BJ (cell line): ENCODE measurements around the gene TGOLN2. TPM values are rescaled to one million over a fixed set of nuclear protein-coding genes. Genes with fewer than 3 reads are reported as not detected.
A peak's percentile ranks its signal among the peaks of the same experiment; 100 is the strongest.

Experiments
- CTCF ChIA-PET: fragments of 350-600 bp; formaldehyde crosslinking; extraction: SDS; loops from one replicate; lab custom pipeline; 2021; ENCODE audit warnings: antibody characterized with exemption, inconsistent platforms; lab: Yijun Ruan, JAX
- POLR2A ChIA-PET: fragments of 300-600 bp; sonication (Branson Sonifier 250); formaldehyde crosslinking; extraction: SDS; loops from one replicate; lab custom pipeline; 2021; ENCODE audit warnings: antibody characterized with exemption; lab: Charles Lee
- DNase-seq: peaks from one replicate; pipeline ENCODE4 v3.0.0-alpha.2; 2011; ENCODE audit warnings: low read depth
- H3K27me3 ChIP-seq: 2 replicates; pipeline ENCODE4 v1.6.0; 2011; ENCODE audit warnings: low read length; ENCODE audit not compliant: control insufficient read depth, insufficient read depth
- H3K36me3 ChIP-seq: 2 replicates; pipeline ENCODE4 v1.5.1; 2011; ENCODE audit warnings: low read length; ENCODE audit not compliant: control insufficient read depth, insufficient read depth
- H3K4me3 ChIP-seq: 2 replicates; pipeline ENCODE4 v1.5.1; 2011; ENCODE audit warnings: low read depth, mild to moderate bottlenecking, control low read depth, low read length
- CTCF ChIP-seq: IDR thresholded peaks from 2 replicates; pipeline ENCODE4 v1.5.1; 2011; ENCODE audit warnings: low read depth, mild to moderate bottlenecking, control low read depth, inconsistent platforms, low read length, moderate library complexity; ENCODE audit not compliant: insufficient read depth
- polyA plus RNA-seq: library from polyadenylated mRNA; depleted of rRNA; stranded (reverse); fragments of >200 nt; gene quantifications from 2 replicates; pipeline ENCODE4 v1.2.3, GENCODE V29; 2011

TGOLN2 gene
- polyA plus RNA-seq, 1 experiment, result 132 TPM

- Histone ChIP-seq H3K4me3 (no peak overlapping the region), H3K27me3 (no peaks in the 10 kb centered on the region), H3K36me3 (no peaks in the 10 kb centered on the region)
- peak; percentile 67 for DNase-seq
- no peak for TF ChIP-seq CTCF
- POLR2A ChIA-PET, result no interaction called here
- CTCF ChIA-PET, result interaction anchor here (1.2 to 1.3 kb wide), 2 partner anchors 145 kb away, joined by 7 to 11 read pairs; partner anchors contain the start of gene TCF7L1
Measured at GRCh38 chr2:85278361-85278760, 49.4 kb downstream of the TGOLN2 start.

- H3K36me3 ChIP-seq, result no peaks in the 10 kb centered on the region
- no peaks in the 10 kb centered on the region for H3K27me3 ChIP-seq
- TF ChIP-seq CTCF, result no peak
- POLR2A ChIA-PET, result interaction anchor here (0.6 kb wide), 1 partner anchor 41 kb away, joined by 3 read pairs; no protein-coding TSS in a partner anchor
- DNase-seq, result peak; percentile 77
- CTCF ChIA-PET, result interaction anchor here (1.0 to 1.3 kb wide), 4 partner anchors 12 to 211 kb away, joined by 4 to 11 read pairs (median 6); partner anchors contain the start of gene TCF7L1
- no peak overlapping the region for H3K4me3 ChIP-seq
Measured at GRCh38 chr2:85277416-85278158, 50.2 kb downstream of the TGOLN2 start.

GRCh38 chr2:85276571-85277118, 51.1 kb downstream of the TGOLN2 start:
- ChIA-PET CTCF (interaction anchor here (1.2 to 1.3 kb wide), 2 partner anchors 12 to 30 kb away, joined by 4 to 5 read pairs; no protein-coding TSS in a partner anchor), POLR2A (no interaction called here)
- no peaks in the 10 kb centered on the region for H3K36me3 ChIP-seq
- no peak for TF ChIP-seq CTCF
- H3K27me3 ChIP-seq, result no peaks in the 10 kb centered on the region
- no peak overlapping the region for H3K4me3 ChIP-seq
- no peak for DNase-seq

GRCh38 chr2:85275984-85276540, 51.7 kb downstream of the TGOLN2 start:
- Histone ChIP-seq H3K27me3 (no peaks in the 10 kb centered on the region), H3K4me3 (no peak overlapping the region), H3K36me3 (no peaks in the 10 kb centered on the region)
- ChIA-PET CTCF (interaction anchor here (0.6 to 1.3 kb wide), 2 partner anchors 11 to 80 kb away, joined by 3 to 4 read pairs; no protein-coding TSS in a partner anchor), POLR2A (no interaction called here)
- no peak for TF ChIP-seq CTCF
- no peak for DNase-seq
